ENCODE results near the gene CUBN.

CUBN gene

GRCh38 chr10:17031637-17032635 is 97.7 kb downstream of the CUBN start:
- no peak for TF ChIP-seq FOXP2 (optimal IDR thresholded peaks at IDR 0.05; ENCODE audit: control extremely low read depth, extremely low read length, insufficient read depth)
- TF ChIP-seq POLR2AphosphoS5 (IDR thresholded peaks at IDR 0.05; ENCODE audit: borderline replicate concordance, low read depth, low read length) = no peak
- TF ChIP-seq EZH2 (IDR thresholded peaks at IDR 0.05) = no peak
- no peak overlapping the region for H3K27ac ChIP-seq
- DNase-seq (ENCODE audit: low read depth, low spot score) = no peak
- no peaks in the 10 kb centered on the region for H3K9me3 ChIP-seq (ENCODE audit: low read depth, low read length)
- no peaks in the 10 kb centered on the region for H3K36me3 ChIP-seq (ENCODE audit: insufficient read depth, low read length)
- no peak overlapping the region for H3K4me3 ChIP-seq
- H3K9ac ChIP-seq (ENCODE audit: insufficient read length) = no peak overlapping the region

DNA sequence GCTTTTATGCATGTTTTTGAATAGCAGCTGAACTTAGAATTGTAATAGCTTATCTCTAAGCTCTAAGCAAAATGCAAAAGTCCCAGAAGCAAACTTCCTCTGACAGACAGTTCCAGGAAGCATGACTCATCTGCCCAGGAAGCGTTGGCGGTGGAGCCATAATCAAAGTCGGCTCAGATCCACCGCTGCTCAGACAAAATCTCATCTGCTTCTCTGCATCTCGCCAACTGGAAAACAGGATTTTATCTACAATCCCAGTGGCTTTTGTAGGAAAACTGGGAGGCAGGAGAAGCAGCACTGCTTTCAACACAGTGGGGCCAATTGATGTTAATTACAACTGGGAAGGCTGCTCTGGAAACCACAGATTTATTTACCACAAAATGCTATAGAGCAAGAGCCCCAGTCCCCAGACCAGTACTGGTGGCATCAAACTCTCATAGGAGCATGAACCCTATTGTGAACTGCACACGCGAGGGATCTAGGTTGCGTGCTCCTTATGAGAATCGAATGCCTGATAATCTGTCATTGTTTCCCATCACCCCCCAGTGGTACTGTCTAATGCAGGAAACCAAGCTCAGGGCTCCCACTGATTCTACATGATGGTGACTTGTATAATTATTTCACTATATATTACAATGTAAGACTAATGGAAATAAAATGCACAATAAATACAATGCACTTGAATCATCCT is 99.9 kb downstream of the CUBN start:
- Histone ChIP-seq H3K27ac (peak overlapping the region; percentile 91), H3K36me3 (ENCODE audit: insufficient read depth, low read length) (no peaks in the 10 kb centered on the region), H3K4me3 (peak overlapping the region; percentile 74), H3K9ac (ENCODE audit: insufficient read length) (peak overlapping the region; percentile 12), H3K9me3 (ENCODE audit: low read depth, low read length) (no peaks in the 10 kb centered on the region)
- DNase-seq (ENCODE audit: low read depth, low spot score) = peak; percentile 70
- TF ChIP-seq FOXP2 (optimal IDR thresholded peaks at IDR 0.05; ENCODE audit: control extremely low read depth, extremely low read length, insufficient read depth) = no peak
- no peak for TF ChIP-seq EZH2 (IDR thresholded peaks at IDR 0.05)
- TF ChIP-seq POLR2AphosphoS5 (IDR thresholded peaks at IDR 0.05; ENCODE audit: borderline replicate concordance, low read depth, low read length) = no peak

DNA sequence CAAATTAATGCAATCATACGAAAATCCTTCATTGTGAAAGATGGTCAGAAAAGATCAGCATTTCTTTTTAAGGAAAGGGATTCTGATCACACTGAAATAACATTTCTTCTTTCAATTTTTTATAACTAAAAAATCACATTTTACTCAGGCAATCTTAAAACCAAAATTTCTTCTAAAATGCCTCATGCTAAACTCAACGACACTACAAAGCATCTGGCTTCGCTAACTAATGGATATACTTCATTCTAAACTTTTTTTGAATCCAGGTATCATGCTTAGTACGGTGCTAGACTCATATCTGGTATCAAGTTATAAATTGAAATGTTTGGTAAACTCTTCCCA is 100.4 kb downstream of the CUBN start:
- H3K36me3 ChIP-seq (ENCODE audit: insufficient read depth, low read length) = no peaks in the 10 kb centered on the region
- H3K4me3 ChIP-seq = peak overlapping the region; percentile 74
- TF ChIP-seq EZH2 (IDR thresholded peaks at IDR 0.05) (no peak), FOXP2 (optimal IDR thresholded peaks at IDR 0.05; ENCODE audit: control extremely low read depth, extremely low read length, insufficient read depth) (no peak), POLR2AphosphoS5 (IDR thresholded peaks at IDR 0.05; ENCODE audit: borderline replicate concordance, low read depth, low read length) (no peak)
- H3K27ac ChIP-seq = peak overlapping the region; percentile 91
- H3K9me3 ChIP-seq (ENCODE audit: low read depth, low read length) = no peaks in the 10 kb centered on the region
- peak overlapping the region; percentile 12 for H3K9ac ChIP-seq (ENCODE audit: insufficient read length)
- DNase-seq (ENCODE audit: low read depth, low spot score) = no peak

DNA sequence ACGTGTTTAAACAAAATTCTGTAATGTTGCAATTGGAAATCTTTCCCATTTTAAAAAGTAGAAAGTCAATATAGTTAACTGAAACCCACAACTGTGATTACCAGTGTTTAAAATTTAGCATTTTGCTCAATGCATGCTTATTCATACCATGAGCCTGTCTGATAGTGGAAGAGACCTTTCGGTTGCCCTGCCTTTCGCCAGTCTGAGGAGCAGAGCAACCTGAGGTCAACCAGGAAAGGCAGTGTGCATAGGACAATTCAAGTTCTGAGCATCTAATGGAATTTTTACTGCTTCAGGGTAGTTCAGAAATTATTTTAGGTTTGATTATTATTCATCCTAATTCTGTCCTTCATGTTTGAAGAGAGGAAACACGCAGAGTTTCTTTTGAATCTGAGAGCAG is 100.8 kb downstream of the CUBN start:
- peak overlapping the region; percentile 12 for H3K9ac ChIP-seq (ENCODE audit: insufficient read length)
- H3K4me3 ChIP-seq = peak overlapping the region; percentile 74
- peak overlapping the region; percentile 91 for H3K27ac ChIP-seq
- H3K36me3 ChIP-seq (ENCODE audit: insufficient read depth, low read length) = no peaks in the 10 kb centered on the region
- no peak for DNase-seq (ENCODE audit: low read depth, low spot score)
- H3K9me3 ChIP-seq (ENCODE audit: low read depth, low read length) = no peaks in the 10 kb centered on the region
- TF ChIP-seq FOXP2 (optimal IDR thresholded peaks at IDR 0.05; ENCODE audit: control extremely low read depth, extremely low read length, insufficient read depth) (no peak), EZH2 (IDR thresholded peaks at IDR 0.05) (no peak), POLR2AphosphoS5 (IDR thresholded peaks at IDR 0.05; ENCODE audit: borderline replicate concordance, low read depth, low read length) (no peak)

- Histone ChIP-seq H3K4me3 (no peak overlapping the region), H3K27ac (no peak overlapping the region), H3K36me3 (ENCODE audit: insufficient read depth, low read length) (no peaks in the 10 kb centered on the region), H3K9me3 (ENCODE audit: low read depth, low read length) (no peaks in the 10 kb centered on the region), H3K9ac (ENCODE audit: insufficient read length) (no peak overlapping the region)
- no peak for DNase-seq (ENCODE audit: low read depth, low spot score)
- TF ChIP-seq EZH2 (IDR thresholded peaks at IDR 0.05) (no peak), POLR2AphosphoS5 (IDR thresholded peaks at IDR 0.05; ENCODE audit: borderline replicate concordance, low read depth, low read length) (no peak), FOXP2 (optimal IDR thresholded peaks at IDR 0.05; ENCODE audit: control extremely low read depth, extremely low read length, insufficient read depth) (no peak)
Observed at GRCh38 chr10:17026686-17027485, 102.7 kb downstream of the CUBN start.

- no peak for DNase-seq (ENCODE audit: low read depth, low spot score)
- TF ChIP-seq FOXP2 (optimal IDR thresholded peaks at IDR 0.05; ENCODE audit: control extremely low read depth, extremely low read length, insufficient read depth) (no peak), EZH2 (IDR thresholded peaks at IDR 0.05) (no peak), POLR2AphosphoS5 (IDR thresholded peaks at IDR 0.05; ENCODE audit: borderline replicate concordance, low read depth, low read length) (no peak)
- no peaks in the 10 kb centered on the region for H3K9me3 ChIP-seq (ENCODE audit: low read depth, low read length)
- H3K27ac ChIP-seq = no peak overlapping the region
- no peak overlapping the region for H3K4me3 ChIP-seq
- H3K9ac ChIP-seq (ENCODE audit: insufficient read length) = no peak overlapping the region
- no peaks in the 10 kb centered on the region for H3K36me3 ChIP-seq (ENCODE audit: insufficient read depth, low read length)
Observed at GRCh38 chr10:17025444-17026295, 103.9 kb downstream of the CUBN start.

GRCh38 chr10:17024461-17024860 is 105.2 kb downstream of the CUBN start:
- Histone ChIP-seq H3K9ac (ENCODE audit: insufficient read length) (no peak overlapping the region), H3K27ac (no peak overlapping the region), H3K9me3 (ENCODE audit: low read depth, low read length) (no peaks in the 10 kb centered on the region), H3K36me3 (ENCODE audit: insufficient read depth, low read length) (no peaks in the 10 kb centered on the region), H3K4me3 (no peak overlapping the region)
- TF ChIP-seq FOXP2 (optimal IDR thresholded peaks at IDR 0.05; ENCODE audit: control extremely low read depth, extremely low read length, insufficient read depth) (no peak), EZH2 (IDR thresholded peaks at IDR 0.05) (no peak), POLR2AphosphoS5 (IDR thresholded peaks at IDR 0.05; ENCODE audit: borderline replicate concordance, low read depth, low read length) (no peak)
- no peak for DNase-seq (ENCODE audit: low read depth, low spot score)

Data from SK-N-MC (cell line).